Measurements from ENCODE around the gene SARS2. TPM values are rescaled to one million over a fixed set of nuclear protein-coding genes. Genes with fewer than 3 reads are reported as not detected.
A peak's percentile ranks its signal among the peaks of the same experiment; 100 is the strongest.

The SARS2 gene
- total RNA-seq, 1 donor from 2014 or later = 11.5 TPM

DNA sequence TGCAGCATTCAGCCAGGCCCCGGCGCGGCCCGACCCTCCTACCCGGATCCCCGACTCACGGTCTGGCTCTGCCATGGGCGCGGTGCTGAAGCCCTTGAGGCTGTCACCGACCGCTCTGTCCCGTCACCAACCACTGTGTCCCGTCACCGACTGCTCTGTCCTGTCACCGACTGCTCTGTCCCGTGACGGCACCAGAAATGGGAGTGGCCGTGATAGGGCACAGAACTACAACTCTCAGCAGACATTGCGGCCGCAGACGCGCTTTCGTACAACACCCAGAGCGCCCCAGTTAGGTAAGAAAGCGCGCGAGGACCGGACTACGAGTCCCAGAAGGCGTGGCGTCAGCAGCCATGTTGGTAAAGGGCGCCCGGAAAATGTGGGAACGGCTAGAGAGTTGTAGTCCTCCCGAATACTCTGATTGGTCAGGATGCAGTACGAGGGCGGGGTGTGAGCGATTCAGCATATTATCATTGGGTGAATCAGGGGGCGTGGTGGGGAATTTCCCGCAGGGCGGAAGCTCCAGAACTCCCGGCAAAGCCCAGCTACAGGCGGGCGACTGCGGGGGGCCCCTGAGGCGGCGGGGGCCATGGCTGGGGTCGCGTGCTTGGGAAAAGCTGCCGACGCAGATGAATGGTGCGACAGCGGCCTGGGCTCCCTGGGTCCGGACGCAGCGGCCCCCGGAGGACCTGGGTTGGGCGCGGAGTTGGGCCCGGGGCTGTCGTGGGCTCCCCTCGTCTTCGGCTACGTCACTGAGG, 30.9 kb downstream of the SARS2 start, which contains the start of the genes NFKBIB and SIRT2:
Gene NFKBIB (plus strand): TSS at position 523 of the 755 bp plus-strand sequence. CDS start 64 bp downstream, at position 587.
Gene SIRT2 (minus strand): TSS at position 172 of the 755 bp plus-strand sequence. CDS start 97 bp downstream, at position 75.
- peaks cover 0 to 4% (median 2%) of the 10 kb centered on the region in 3 donors for H3K36me3 ChIP-seq (ENCODE audit: control insufficient read depth in 3 of 3, insufficient read depth in 3 of 3, low read length in 3 of 3)
- H3K27me3 ChIP-seq (ENCODE audit: control insufficient read depth in 3 of 3, insufficient read depth in 3 of 3, low read length in 3 of 3) = no peaks in the 10 kb centered on the region
- peak within 1 kb of the TSS; percentile 93 to 97 (median 93) for H3K4me3 ChIP-seq (ENCODE audit: low read length in 3 of 3)
- H3K4me1 ChIP-seq (ENCODE audit: control insufficient read depth in 3 of 3, insufficient read depth in 3 of 3, low read length in 3 of 3) = peaks cover 41 to 45% (median 42%) of the 10 kb centered on the region in 3 donors
- H3K27ac ChIP-seq (ENCODE audit: low read depth, low read length) = peak within 1 kb of the TSS; percentile 95
- H3K9ac ChIP-seq (ENCODE audit: low read depth in 1 of 3, low read length in 3 of 3) = peak within 1 kb of the TSS; percentile 88 to 98 (median 96)
- no peaks in the 10 kb centered on the region for H3K9me3 ChIP-seq (ENCODE audit: control insufficient read depth in 3 of 3, low read length in 3 of 3)

DNA sequence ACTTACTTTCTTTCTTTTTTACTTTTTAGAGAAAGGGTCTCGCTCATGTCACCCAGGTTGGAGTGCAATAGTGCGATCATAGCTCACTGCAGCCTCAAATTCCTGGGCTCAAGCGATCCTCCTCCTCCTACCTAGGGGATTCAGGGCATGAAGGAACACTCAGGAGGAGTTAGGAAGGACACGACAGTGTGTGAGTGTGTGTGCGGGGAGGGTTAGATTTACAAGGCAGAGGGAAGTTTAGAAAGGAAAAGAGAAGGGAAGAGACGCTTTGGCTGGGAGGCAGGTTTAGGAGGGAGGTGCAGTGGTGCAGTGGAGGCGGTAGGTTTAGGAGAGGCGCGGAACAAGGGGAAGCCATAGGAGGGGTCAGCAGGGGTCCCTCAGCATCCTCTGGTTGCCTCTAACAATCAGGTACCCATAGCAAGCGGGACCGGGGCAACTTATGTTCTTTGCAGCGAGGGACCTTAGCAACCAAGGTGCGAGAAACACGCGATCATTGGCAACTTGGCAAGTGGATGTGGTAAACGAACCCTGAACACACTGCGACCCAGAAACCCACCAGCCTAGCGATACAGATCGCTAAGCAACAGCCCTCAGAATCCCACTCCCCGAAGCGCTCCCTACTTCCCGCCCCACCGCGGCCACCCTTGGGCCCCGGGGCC, 31.6 kb downstream of the SARS2 start:
- Histone ChIP-seq H3K27ac (ENCODE audit: low read depth, low read length) (peak overlapping the region; percentile 95), H3K36me3 (ENCODE audit: control insufficient read depth in 3 of 3, insufficient read depth in 3 of 3, low read length in 3 of 3) (peaks cover 0 to under 1% (median 0%) of the 10 kb centered on the region in 3 donors), H3K9me3 (ENCODE audit: control insufficient read depth in 3 of 3, low read length in 3 of 3) (no peaks in the 10 kb centered on the region), H3K27me3 (ENCODE audit: control insufficient read depth in 3 of 3, insufficient read depth in 3 of 3, low read length in 3 of 3) (no peaks in the 10 kb centered on the region), H3K9ac (ENCODE audit: low read depth in 1 of 3, low read length in 3 of 3) (peak overlapping the region; percentile 88 to 98 (median 96)), H3K4me1 (ENCODE audit: control insufficient read depth in 3 of 3, insufficient read depth in 3 of 3, low read length in 3 of 3) (peaks cover 48 to 52% (median 49%) of the 10 kb centered on the region in 3 donors), H3K4me3 (ENCODE audit: low read length in 3 of 3) (peak overlapping the region; percentile 91 to 97 (median 93))

GRCh38 chr19:38894968-38895367, 35.6 kb downstream of the SARS2 start:
- H3K4me1 ChIP-seq (ENCODE audit: control insufficient read depth in 3 of 3, insufficient read depth in 3 of 3, low read length in 3 of 3) = peaks cover 70 to 79% (median 70%) of the 10 kb centered on the region in 3 donors
- peaks cover 6 to 11% (median 9%) of the 10 kb centered on the region in 3 donors for H3K36me3 ChIP-seq (ENCODE audit: control insufficient read depth in 3 of 3, insufficient read depth in 3 of 3, low read length in 3 of 3)
- H3K4me3 ChIP-seq (ENCODE audit: low read length in 3 of 3) = no peak overlapping the region
- no peak overlapping the region for H3K27ac ChIP-seq (ENCODE audit: low read depth, low read length)
- no peaks in the 10 kb centered on the region for H3K9me3 ChIP-seq (ENCODE audit: control insufficient read depth in 3 of 3, low read length in 3 of 3)
- H3K9ac ChIP-seq (ENCODE audit: low read depth in 1 of 3, low read length in 3 of 3) = peak overlapping the region; percentile 30 to 40 (median 32)
- H3K27me3 ChIP-seq (ENCODE audit: control insufficient read depth in 3 of 3, insufficient read depth in 3 of 3, low read length in 3 of 3) = no peaks in the 10 kb centered on the region

- H3K27ac ChIP-seq (ENCODE audit: low read depth, low read length) = peak overlapping the region; percentile 51
- peaks cover 75 to 78% (median 76%) of the 10 kb centered on the region in 3 donors for H3K4me1 ChIP-seq (ENCODE audit: control insufficient read depth in 3 of 3, insufficient read depth in 3 of 3, low read length in 3 of 3)
- no peaks in the 10 kb centered on the region for H3K9me3 ChIP-seq (ENCODE audit: control insufficient read depth in 3 of 3, low read length in 3 of 3)
- H3K4me3 ChIP-seq (ENCODE audit: low read length in 3 of 3) = peak overlapping the region in 2 of 3 donors; percentile 13 to 30
- no peaks in the 10 kb centered on the region for H3K27me3 ChIP-seq (ENCODE audit: control insufficient read depth in 3 of 3, insufficient read depth in 3 of 3, low read length in 3 of 3)
- peak overlapping the region in 2 of 3 donors; percentile 14 to 76 for H3K9ac ChIP-seq (ENCODE audit: low read depth in 1 of 3, low read length in 3 of 3)
- H3K36me3 ChIP-seq (ENCODE audit: control insufficient read depth in 3 of 3, insufficient read depth in 3 of 3, low read length in 3 of 3) = peaks cover 23 to 27% (median 25%) of the 10 kb centered on the region in 3 donors
Measured at GRCh38 chr19:38893341-38893771, 37.2 kb downstream of the SARS2 start.

DNA sequence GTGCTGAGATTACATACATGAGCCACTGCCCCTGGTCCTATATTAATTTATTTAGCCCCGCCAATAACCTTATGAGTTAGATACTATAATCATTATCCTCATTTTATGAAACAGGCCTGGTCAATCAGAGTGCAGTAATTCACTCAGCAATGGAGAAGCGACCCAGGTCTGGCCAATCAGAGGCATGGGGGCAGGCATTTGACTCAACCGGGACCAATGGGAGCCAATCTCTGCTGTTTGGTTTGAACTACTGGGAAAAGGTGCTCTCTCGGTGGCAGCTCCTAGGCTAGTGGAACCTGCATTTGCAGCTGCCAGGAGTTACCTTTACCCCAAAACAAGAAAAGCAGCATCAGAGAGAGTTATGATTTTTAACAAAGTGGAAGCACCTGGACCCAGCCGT, 37.7 kb downstream of the SARS2 start:
- H3K9ac ChIP-seq (ENCODE audit: low read depth in 1 of 3, low read length in 3 of 3) = peak overlapping the region in 2 of 3 donors; percentile 14 to 76

DNA sequence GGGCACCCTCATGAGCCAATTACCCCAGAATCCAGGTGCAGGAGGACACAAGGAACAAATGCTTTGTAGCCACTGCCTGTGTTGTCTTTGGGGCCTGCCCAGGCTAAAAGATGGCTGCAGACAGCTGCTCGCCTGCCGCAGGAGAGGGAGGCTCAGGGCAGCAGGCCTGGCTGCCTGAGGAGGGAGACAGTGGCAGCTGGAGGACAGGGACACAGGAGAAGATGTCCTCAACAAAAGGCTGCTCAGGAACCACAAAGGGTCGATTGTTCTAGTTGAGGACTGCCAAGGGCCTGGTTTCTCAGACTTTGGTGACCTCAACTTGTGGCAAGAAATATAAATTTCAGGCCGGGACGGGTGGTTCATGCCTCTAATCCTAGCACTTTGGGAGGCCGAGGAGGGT, 38.8 kb downstream of the SARS2 start:
- Histone ChIP-seq H3K4me1 (ENCODE audit: control insufficient read depth in 3 of 3, insufficient read depth in 3 of 3, low read length in 3 of 3) (peaks cover 60 to 63% (median 61%) of the 10 kb centered on the region in 3 donors), H3K9me3 (ENCODE audit: control insufficient read depth in 3 of 3, low read length in 3 of 3) (no peaks in the 10 kb centered on the region), H3K36me3 (ENCODE audit: control insufficient read depth in 3 of 3, insufficient read depth in 3 of 3, low read length in 3 of 3) (peaks cover 28 to 37% (median 33%) of the 10 kb centered on the region in 3 donors), H3K4me3 (ENCODE audit: low read length in 3 of 3) (no peak overlapping the region), H3K27ac (ENCODE audit: low read depth, low read length) (peak overlapping the region; percentile 76), H3K9ac (ENCODE audit: low read depth in 1 of 3, low read length in 3 of 3) (peak overlapping the region in 1 of 3 donors; percentile 64), H3K27me3 (ENCODE audit: control insufficient read depth in 3 of 3, insufficient read depth in 3 of 3, low read length in 3 of 3) (no peaks in the 10 kb centered on the region)

More for the DNA sequence above, 37.7 kb downstream of the SARS2 start:
- Histone ChIP-seq H3K27me3 (ENCODE audit: control insufficient read depth in 3 of 3, insufficient read depth in 3 of 3, low read length in 3 of 3) (no peaks in the 10 kb centered on the region), H3K36me3 (ENCODE audit: control insufficient read depth in 3 of 3, insufficient read depth in 3 of 3, low read length in 3 of 3) (peaks cover 28 to 32% (median 30%) of the 10 kb centered on the region in 3 donors), H3K27ac (ENCODE audit: low read depth, low read length) (peak overlapping the region; percentile 51), H3K9me3 (ENCODE audit: control insufficient read depth in 3 of 3, low read length in 3 of 3) (no peaks in the 10 kb centered on the region), H3K4me3 (ENCODE audit: low read length in 3 of 3) (peak overlapping the region in 1 of 3 donors; percentile 30), H3K4me1 (ENCODE audit: control insufficient read depth in 3 of 3, insufficient read depth in 3 of 3, low read length in 3 of 3) (peaks cover 70 to 73% (median 71%) of the 10 kb centered on the region in 3 donors)

- Histone ChIP-seq H3K9ac (ENCODE audit: low read depth in 1 of 3, low read length in 3 of 3) (peak overlapping the region in 1 of 3 donors; percentile 63), H3K9me3 (ENCODE audit: control insufficient read depth in 3 of 3, low read length in 3 of 3) (no peaks in the 10 kb centered on the region), H3K27me3 (ENCODE audit: control insufficient read depth in 3 of 3, insufficient read depth in 3 of 3, low read length in 3 of 3) (no peaks in the 10 kb centered on the region), H3K36me3 (ENCODE audit: control insufficient read depth in 3 of 3, insufficient read depth in 3 of 3, low read length in 3 of 3) (peaks cover 28 to 37% (median 33%) of the 10 kb centered on the region in 3 donors), H3K4me1 (ENCODE audit: control insufficient read depth in 3 of 3, insufficient read depth in 3 of 3, low read length in 3 of 3) (peaks cover 60 to 64% (median 62%) of the 10 kb centered on the region in 3 donors), H3K4me3 (ENCODE audit: low read length in 3 of 3) (no peak overlapping the region), H3K27ac (ENCODE audit: low read depth, low read length) (peak overlapping the region; percentile 76)
Measured at GRCh38 chr19:38890686-38891085, 39.9 kb downstream of the SARS2 start.

GRCh38 chr19:38889803-38890202, 40.8 kb downstream of the SARS2 start:
- Histone ChIP-seq H3K27ac (ENCODE audit: low read depth, low read length) (peak overlapping the region; percentile 76), H3K4me1 (ENCODE audit: control insufficient read depth in 3 of 3, insufficient read depth in 3 of 3, low read length in 3 of 3) (peaks cover 52 to 59% (median 54%) of the 10 kb centered on the region in 3 donors), H3K4me3 (ENCODE audit: low read length in 3 of 3) (no peak overlapping the region), H3K9ac (ENCODE audit: low read depth in 1 of 3, low read length in 3 of 3) (peak overlapping the region in 1 of 3 donors; percentile 3), H3K27me3 (ENCODE audit: control insufficient read depth in 3 of 3, insufficient read depth in 3 of 3, low read length in 3 of 3) (no peaks in the 10 kb centered on the region), H3K9me3 (ENCODE audit: control insufficient read depth in 3 of 3, low read length in 3 of 3) (no peaks in the 10 kb centered on the region), H3K36me3 (ENCODE audit: control insufficient read depth in 3 of 3, insufficient read depth in 3 of 3, low read length in 3 of 3) (peaks cover 28 to 37% (median 33%) of the 10 kb centered on the region in 3 donors)

DNA sequence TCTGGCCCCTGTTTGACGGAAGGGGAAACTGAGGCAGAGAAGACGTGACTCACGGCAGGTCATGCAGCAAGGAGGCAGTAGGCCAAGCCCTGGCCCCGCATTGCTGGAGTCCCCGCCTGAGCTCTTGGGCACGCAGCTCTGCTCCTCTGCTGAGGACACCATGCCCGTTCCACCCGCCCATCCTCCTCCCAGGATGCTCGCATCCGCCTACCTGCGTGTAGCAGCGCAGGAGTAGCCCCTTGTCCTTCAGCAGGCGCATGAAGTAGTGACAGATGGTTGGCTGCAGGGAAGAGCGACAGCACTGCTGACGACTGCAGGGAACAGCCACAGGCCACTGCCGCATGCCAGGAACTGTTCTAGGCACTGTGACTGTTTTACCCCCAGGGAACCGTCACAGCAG, 41.7 kb downstream of the SARS2 start:
- Histone ChIP-seq H3K27ac (ENCODE audit: low read depth, low read length) (no peak overlapping the region), H3K4me3 (ENCODE audit: low read length in 3 of 3) (no peak overlapping the region), H3K36me3 (ENCODE audit: control insufficient read depth in 3 of 3, insufficient read depth in 3 of 3, low read length in 3 of 3) (peaks cover 32 to 36% (median 33%) of the 10 kb centered on the region in 3 donors), H3K9me3 (ENCODE audit: control insufficient read depth in 3 of 3, low read length in 3 of 3) (no peaks in the 10 kb centered on the region), H3K4me1 (ENCODE audit: control insufficient read depth in 3 of 3, insufficient read depth in 3 of 3, low read length in 3 of 3) (peaks cover 42 to 49% (median 45%) of the 10 kb centered on the region in 3 donors), H3K9ac (ENCODE audit: low read depth in 1 of 3, low read length in 3 of 3) (peak overlapping the region in 1 of 3 donors; percentile 40), H3K27me3 (ENCODE audit: control insufficient read depth in 3 of 3, insufficient read depth in 3 of 3, low read length in 3 of 3) (no peaks in the 10 kb centered on the region)

All from skeletal muscle tissue (tissue), 4 donors.